ENCODE measurements around the gene KRT38.

DNA sequence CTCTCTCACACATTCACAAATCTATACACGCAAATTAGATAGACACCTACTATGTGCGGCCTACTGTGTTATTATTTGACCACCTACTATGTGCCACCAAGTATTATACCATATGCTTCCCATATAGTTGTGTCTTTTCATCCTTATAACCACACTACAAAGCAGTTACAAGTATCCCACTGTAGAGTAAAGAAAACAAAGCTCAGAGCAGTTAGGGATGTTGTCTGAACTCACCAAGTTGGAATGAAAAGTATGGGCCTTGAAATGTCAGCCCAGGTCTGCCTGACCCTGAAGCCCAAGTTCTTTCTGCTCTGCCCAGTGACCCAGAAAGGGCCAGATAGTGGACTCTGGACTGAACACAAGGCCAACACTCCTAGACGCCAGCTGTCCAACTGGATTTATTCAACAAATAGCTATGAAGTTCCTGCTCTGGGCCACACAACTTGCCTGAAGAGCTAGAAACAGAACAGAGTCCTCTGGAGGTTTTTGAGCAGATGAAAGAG lies 24.9 kb downstream of the KRT38 start:
- TF ChIP-seq EZH2phosphoT487 (IDR thresholded peaks at IDR 0.05; ENCODE audit: borderline replicate concordance, low read length) (no peak), EZH2 (IDR thresholded peaks at IDR 0.05; ENCODE audit: low read length, unreplicated experiment) (no peak)
- TF ChIP-seq, protein P1, sequence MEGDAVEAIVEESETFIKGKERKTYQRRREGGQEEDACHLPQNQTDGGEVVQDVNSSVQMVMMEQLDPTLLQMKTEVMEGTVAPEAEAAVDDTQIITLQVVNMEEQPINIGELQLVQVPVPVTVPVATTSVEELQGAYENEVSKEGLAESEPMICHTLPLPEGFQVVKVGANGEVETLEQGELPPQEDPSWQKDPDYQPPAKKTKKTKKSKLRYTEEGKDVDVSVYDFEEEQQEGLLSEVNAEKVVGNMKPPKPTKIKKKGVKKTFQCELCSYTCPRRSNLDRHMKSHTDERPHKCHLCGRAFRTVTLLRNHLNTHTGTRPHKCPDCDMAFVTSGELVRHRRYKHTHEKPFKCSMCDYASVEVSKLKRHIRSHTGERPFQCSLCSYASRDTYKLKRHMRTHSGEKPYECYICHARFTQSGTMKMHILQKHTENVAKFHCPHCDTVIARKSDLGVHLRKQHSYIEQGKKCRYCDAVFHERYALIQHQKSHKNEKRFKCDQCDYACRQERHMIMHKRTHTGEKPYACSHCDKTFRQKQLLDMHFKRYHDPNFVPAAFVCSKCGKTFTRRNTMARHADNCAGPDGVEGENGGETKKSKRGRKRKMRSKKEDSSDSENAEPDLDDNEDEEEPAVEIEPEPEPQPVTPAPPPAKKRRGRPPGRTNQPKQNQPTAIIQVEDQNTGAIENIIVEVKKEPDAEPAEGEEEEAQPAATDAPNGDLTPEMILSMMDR (conservative IDR thresholded peaks at IDR 0.05; ENCODE audit: low read depth, low read length): no peak

Data from PC-3 (cell line).